WTC11 (cell line): ENCODE data around the gene ARID4B.

Source experiments
- CTCF ChIP-seq: fragments of 200-600 bp; IDR thresholded peaks from 2 replicates; pipeline ENCODE4 v1.8.0; 2022; ENCODE audit warnings: antibody characterized with exemption
- USF2 ChIP-seq: sonication (generic); formaldehyde crosslinking; IDR thresholded peaks from 2 replicates; pipeline ENCODE4 v1.8.1; 2023; ENCODE audit warnings: mild to moderate bottlenecking, missing genetic modification reagents, moderate library complexity

GRCh38 chr1:235307158-235308124 is 20.5 kb downstream of the ARID4B start:
- TF ChIP-seq USF2 (no peak), CTCF (no peak)
